Skeletal muscle satellite cell (primary cell): Measurements from ENCODE around the gene MPDU1.
"Not testable (repeated sequence)": the region's sequence is repeated elsewhere in the genome, so short reads cannot be mapped to it uniquely, and the experiment has no call there.

Experiments
- H3K27me3 ChIP-seq: 2 replicates; pipeline ENCODE4 v1.7.0; 2013; ENCODE audit warnings: low read length; ENCODE audit not compliant: control insufficient read depth, insufficient read depth
- H3K36me3 ChIP-seq: 2 replicates; pipeline ENCODE4 v1.7.0; 2013; ENCODE audit warnings: mild to moderate bottlenecking, control low read depth, low read length; ENCODE audit not compliant: insufficient read depth
- H3K4me1 ChIP-seq: 2 replicates; pipeline ENCODE4 v1.7.0; 2013; ENCODE audit warnings: low read length; ENCODE audit not compliant: control insufficient read depth, insufficient read depth
- H3K4me2 ChIP-seq: 2 replicates; pipeline ENCODE4 v1.7.0; 2013; ENCODE audit warnings: mild to moderate bottlenecking, low read length
- H3K4me3 ChIP-seq: 2 replicates; pipeline ENCODE4 v1.7.0; 2013; ENCODE audit warnings: low read length
- H3K9ac ChIP-seq: 2 replicates; pipeline ENCODE4 v1.7.0; 2013; ENCODE audit warnings: mild to moderate bottlenecking, low read depth, low read length, moderate library complexity
- H3K9me3 ChIP-seq: replicated peaks from 2 replicates; pipeline ENCODE4 v1.7.0; 2013; ENCODE audit warnings: mild to moderate bottlenecking, control low read depth, low read length

MPDU1 gene

GRCh38 chr17:7612294-7612640, 28.6 kb downstream of the MPDU1 start:
- H3K4me2 ChIP-seq: peak overlapping the region; percentile 69
- no peaks in the 10 kb centered on the region for H3K27me3 ChIP-seq
- peak overlapping the region; percentile 14 for H3K9ac ChIP-seq
- H3K36me3 ChIP-seq: peaks cover 8% of the 10 kb centered on the region
- peaks cover 24% of the 10 kb centered on the region for H3K4me1 ChIP-seq
- no peaks in the 10 kb centered on the region for H3K9me3 ChIP-seq
- H3K4me3 ChIP-seq: peak overlapping the region; percentile 45

DNA sequence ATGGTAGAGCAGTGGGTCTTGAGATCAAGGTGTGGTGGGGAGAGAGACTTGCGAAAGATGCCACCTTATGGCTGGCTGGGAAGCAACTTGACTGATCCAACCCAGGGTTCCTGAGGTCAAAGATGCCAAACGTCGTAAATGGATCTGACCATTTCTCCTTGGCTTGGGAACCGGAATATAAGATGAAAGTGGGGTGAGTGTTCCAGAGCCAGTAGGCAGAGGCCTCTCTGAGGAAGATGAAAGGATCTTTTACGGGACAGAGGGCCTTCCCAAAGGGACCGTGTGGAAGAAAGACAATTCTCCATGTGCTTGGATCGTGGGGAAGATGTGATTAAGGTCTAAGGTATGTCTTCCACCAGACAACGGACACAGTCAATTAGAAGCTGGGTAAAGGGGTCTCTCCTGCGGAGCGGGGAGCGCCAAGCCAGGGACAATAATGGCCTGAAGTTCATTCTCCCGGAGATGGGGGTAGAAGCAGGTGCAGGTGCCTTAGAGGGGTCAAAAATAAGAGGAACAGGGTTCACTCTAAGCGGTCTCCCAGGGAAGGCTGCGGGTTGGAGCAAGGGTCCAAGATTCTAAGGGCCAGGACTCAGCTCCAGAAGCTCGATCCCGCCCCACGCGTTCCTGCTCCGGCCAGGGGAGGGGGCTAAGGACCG, 30.2 kb downstream of the MPDU1 start:
- Histone ChIP-seq H3K36me3 (peaks cover 8% of the 10 kb centered on the region), H3K9me3 (no peaks in the 10 kb centered on the region), H3K4me3 (peak overlapping the region; percentile 87), H3K27me3 (no peaks in the 10 kb centered on the region), H3K4me2 (peak overlapping the region; percentile 86), H3K9ac (peak overlapping the region; percentile 94), H3K4me1 (peaks cover 24% of the 10 kb centered on the region)

DNA sequence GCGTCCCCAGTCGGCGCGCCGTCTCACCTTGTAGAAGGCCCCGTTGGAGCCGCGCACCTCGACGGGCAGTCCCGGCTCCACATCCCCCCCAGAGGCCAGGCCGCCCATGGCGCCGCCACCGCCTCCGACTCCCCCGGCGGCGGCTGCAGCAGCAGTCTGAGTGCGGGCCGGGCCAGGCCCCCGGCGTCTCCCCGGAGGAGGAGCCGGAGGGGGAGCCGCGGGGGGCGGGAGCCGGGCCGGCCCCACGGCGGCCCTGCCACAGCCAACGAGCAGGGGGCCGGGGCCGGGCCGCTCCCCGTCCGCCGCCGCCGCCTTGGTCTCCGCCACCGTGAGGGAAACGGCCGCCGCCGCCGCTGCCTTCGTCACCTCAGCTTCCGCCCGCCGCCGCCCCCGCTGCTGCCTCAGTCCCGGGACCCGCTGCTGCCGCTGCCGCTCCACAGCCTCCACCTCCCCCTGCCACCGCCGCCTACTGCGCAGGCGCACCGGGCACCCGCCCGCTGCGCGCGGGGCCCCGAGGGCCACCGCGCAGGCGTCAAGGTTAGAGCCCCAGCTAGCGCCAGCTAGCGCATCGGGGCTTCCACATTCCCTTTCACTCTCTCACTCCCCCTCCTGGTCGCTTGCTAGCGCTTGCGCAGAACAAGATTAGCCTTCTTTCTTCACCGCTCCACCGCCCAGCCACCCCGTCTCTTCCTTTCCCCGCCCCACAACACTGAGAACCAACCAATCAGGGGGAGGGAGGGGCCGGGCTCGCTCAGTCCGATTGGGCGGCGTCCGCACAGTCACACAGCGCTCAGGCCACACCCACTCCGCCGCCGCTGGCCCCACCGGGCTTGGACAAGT, 31.0 kb downstream of the MPDU1 start, which contains the start of gene FXR2:
Gene FXR2, minus strand, starts transcription at position 473 of the 840 bp plus-strand sequence. Its CDS starts 365 bp downstream, at position 108.
- Histone ChIP-seq H3K27me3 (no peaks in the 10 kb centered on the region), H3K9ac (peak within 1 kb of the TSS; percentile 94), H3K36me3 (peaks cover 8% of the 10 kb centered on the region), H3K4me1 (peaks cover 24% of the 10 kb centered on the region), H3K4me2 (peak within 1 kb of the TSS; percentile 86), H3K9me3 (no peaks in the 10 kb centered on the region), H3K4me3 (peak within 1 kb of the TSS; percentile 87)

DNA sequence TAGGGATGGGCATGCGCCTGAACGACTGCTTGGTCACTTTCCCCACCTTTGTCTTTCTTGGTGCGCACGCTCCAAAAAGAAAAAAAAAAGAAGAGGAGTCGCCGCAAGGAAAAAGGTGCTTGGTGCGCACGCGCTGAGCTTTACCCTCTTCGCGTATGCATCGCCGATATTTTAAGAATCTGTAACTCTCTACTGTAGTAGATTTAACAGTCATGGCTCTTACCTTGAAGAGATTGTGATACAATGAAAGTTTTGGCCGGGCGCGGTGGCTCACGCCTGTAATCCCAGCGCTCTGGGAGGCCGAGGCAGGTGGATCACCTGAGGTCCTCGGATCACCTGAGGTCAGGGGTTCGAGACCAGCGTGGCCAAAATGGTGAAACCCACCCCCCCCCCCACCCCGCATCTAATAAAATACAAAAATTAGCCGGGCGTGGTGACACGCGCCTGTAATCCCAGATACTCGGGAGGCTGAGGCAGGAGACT, 31.7 kb downstream of the MPDU1 start:
- H3K9ac ChIP-seq: peak overlapping the region; percentile 66
- H3K4me3 ChIP-seq: peak overlapping the region; percentile 71
- no peaks in the 10 kb centered on the region for H3K9me3 ChIP-seq
- no peaks in the 10 kb centered on the region for H3K27me3 ChIP-seq
- H3K36me3 ChIP-seq: peaks cover 8% of the 10 kb centered on the region
- peak overlapping the region; percentile 84 for H3K4me2 ChIP-seq
- peaks cover 24% of the 10 kb centered on the region for H3K4me1 ChIP-seq

DNA sequence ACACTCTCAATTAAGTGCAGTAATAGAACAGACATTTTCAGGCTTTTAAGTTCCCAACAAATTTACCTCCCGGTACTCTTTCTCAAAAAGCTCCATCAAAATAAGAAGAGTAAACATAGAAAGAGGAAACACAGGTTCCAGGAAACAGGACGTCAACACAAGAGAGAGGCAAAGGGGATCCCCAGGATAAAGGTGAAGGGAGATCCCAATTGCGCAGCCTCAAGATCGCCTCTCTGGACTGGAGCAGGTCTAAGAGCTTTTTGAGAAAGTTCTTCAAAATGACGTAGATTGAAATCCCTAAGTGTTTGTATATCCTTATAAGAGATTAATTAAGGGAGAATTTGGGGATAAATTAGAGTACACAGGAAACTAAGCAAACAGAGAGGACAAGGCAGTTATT, 35.0 kb downstream of the MPDU1 start:
- Histone ChIP-seq H3K4me3 (no peak overlapping the region), H3K36me3 (no peaks in the 10 kb centered on the region), H3K4me1 (peaks cover 2% of the 10 kb centered on the region), H3K9ac (no peak overlapping the region), H3K27me3 (no peaks in the 10 kb centered on the region), H3K4me2 (no peak overlapping the region), H3K9me3 (no peaks in the 10 kb centered on the region)

- no peaks in the 10 kb centered on the region for H3K9me3 ChIP-seq
- no peaks in the 10 kb centered on the region for H3K36me3 ChIP-seq
- H3K27me3 ChIP-seq: no peaks in the 10 kb centered on the region
- no peak overlapping the region for H3K4me2 ChIP-seq
- no peaks in the 10 kb centered on the region for H3K4me1 ChIP-seq
- no peak overlapping the region for H3K4me3 ChIP-seq
- H3K9ac ChIP-seq: no peak overlapping the region
Measured at GRCh38 chr17:7620835-7621234, 37.2 kb downstream of the MPDU1 start.

GRCh38 chr17:7623661-7624060, 40.0 kb downstream of the MPDU1 start:
- no peaks in the 10 kb centered on the region for H3K27me3 ChIP-seq
- no peak overlapping the region for H3K4me2 ChIP-seq
- no peak overlapping the region for H3K4me3 ChIP-seq
- peaks cover 7% of the 10 kb centered on the region for H3K4me1 ChIP-seq
- H3K9me3 ChIP-seq: no peaks in the 10 kb centered on the region
- no peaks in the 10 kb centered on the region for H3K36me3 ChIP-seq
- H3K9ac ChIP-seq: no peak overlapping the region

- H3K4me3 ChIP-seq, H3K9me3 ChIP-seq, H3K4me1 ChIP-seq, H3K27me3 ChIP-seq, H3K4me2 ChIP-seq, H3K36me3 ChIP-seq, H3K9ac ChIP-seq: not testable (repeated sequence)
Measured at GRCh38 chr17:7625749-7626148, 42.1 kb downstream of the MPDU1 start.

DNA sequence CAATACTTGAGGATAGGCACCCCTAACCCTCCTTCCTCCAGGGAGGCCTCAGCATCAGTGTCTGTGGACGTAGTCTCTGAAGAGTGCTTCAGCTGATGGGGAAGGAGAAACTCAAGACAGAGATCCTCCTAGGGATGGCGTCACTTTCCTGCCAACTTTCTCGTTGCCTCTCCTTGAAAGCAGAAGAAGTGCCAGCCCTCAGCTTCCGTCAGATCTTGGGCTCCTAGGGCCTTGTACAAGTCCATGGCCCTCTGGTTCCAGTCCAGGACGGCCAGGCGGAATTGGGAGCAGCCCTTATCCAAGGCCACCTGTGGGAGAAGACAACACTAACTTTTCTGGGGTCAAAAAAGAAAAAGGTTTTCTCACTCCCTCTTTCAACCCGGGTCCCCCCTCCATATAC, 42.7 kb downstream of the MPDU1 start:
- Histone ChIP-seq H3K9ac (peak overlapping the region; percentile 93), H3K4me3 (peak overlapping the region; percentile 85)

DNA sequence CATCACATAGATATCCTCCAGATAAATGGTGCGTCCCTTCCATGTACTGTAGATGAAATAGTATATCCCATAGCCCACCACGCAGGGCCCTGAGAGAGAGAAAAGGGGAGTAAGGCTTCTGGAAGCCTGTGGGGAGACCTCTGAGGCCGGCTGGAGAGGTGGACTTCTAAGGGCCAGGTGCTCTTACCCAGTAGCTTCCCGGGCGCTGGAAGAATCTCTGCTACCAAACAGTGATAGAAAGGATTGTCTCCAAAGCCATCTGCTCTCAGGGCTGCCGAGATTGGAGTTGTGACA, 43.3 kb downstream of the MPDU1 start:
- Histone ChIP-seq H3K9me3 (no peaks in the 10 kb centered on the region), H3K9ac (peak overlapping the region; percentile 93), H3K4me3 (peak overlapping the region; percentile 85), H3K36me3 (no peaks in the 10 kb centered on the region), H3K4me1 (peaks cover 7% of the 10 kb centered on the region), H3K4me2 (peak overlapping the region; percentile 93), H3K27me3 (no peaks in the 10 kb centered on the region)

More for the DNA sequence above, 42.7 kb downstream of the MPDU1 start:
- peaks cover 7% of the 10 kb centered on the region for H3K4me1 ChIP-seq
- H3K27me3 ChIP-seq: no peaks in the 10 kb centered on the region
- H3K9me3 ChIP-seq: no peaks in the 10 kb centered on the region
- no peaks in the 10 kb centered on the region for H3K36me3 ChIP-seq
- H3K4me2 ChIP-seq: peak overlapping the region; percentile 93

DNA sequence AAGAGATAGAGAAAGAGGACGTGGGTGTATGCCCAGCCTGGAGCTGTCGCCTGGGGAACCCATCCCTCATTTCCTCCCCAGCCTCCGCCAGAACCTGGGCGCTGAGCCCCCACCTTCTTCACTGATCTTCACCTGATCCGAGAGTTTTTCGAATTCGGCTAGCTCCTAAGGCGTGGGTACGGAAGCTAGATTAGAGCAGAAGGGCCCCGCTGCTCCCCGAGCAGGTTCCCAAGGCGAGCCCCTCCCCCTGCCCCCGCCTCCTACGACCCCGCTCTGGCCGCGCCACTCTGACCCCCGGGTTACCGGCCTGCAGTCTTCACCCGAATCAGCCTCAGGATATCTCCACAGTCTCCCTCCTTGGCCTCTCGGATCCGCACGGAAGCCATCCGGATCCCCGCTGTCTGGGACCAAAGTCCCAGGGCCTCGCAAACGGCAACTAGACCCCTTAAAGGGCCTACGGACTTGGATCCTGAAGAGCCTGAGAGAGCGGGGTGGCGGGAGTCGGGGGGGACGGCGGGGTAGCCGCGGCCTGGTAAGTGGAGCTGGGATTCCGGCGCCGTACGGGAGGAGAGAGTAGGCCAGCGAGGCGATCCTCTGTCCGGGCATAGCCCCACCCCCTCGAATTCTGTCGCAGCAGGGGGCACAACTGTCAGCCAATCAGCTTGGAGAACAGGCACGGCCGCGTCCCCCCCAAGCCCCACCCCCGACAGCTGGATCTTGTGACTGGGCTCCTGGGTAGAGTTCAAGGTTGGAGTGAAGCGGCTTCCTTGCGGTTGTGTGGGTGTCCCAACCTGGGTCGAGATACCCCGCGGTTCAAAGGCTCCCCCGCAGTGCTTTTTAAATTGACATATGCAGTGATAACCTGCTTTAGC, 43.8 kb downstream of the MPDU1 start, which contains the start of gene SAT2:
Gene SAT2, minus strand, starts transcription at position 572 of the 872 bp plus-strand sequence. Its CDS starts 186 bp downstream, at position 386.
- Histone ChIP-seq H3K4me3 (peak within 1 kb of the TSS; percentile 85), H3K4me1 (peaks cover 7% of the 10 kb centered on the region), H3K9me3 (no peaks in the 10 kb centered on the region), H3K36me3 (no peaks in the 10 kb centered on the region), H3K9ac (peak within 1 kb of the TSS; percentile 93), H3K4me2 (peak within 1 kb of the TSS; percentile 93), H3K27me3 (no peaks in the 10 kb centered on the region)
